ENCODE measurements around the gene FRY.
"Not testable (repeated sequence)": the region's sequence is repeated elsewhere in the genome, so short reads cannot be mapped to it uniquely, and the experiment has no call there.

GRCh38 chr13:31994367-31994766, 37.2 kb upstream of the FRY start:
- TF ChIP-seq POLR2A (IDR thresholded peaks at IDR 0.05; ENCODE audit: low read length); GATA1 (IDR thresholded peaks at IDR 0.05; ENCODE audit: low read depth, low read length): not testable (repeated sequence)

Data from erythroblast (primary cell).